Measurements from ENCODE around the gene SLBP.

The SLBP gene

DNA sequence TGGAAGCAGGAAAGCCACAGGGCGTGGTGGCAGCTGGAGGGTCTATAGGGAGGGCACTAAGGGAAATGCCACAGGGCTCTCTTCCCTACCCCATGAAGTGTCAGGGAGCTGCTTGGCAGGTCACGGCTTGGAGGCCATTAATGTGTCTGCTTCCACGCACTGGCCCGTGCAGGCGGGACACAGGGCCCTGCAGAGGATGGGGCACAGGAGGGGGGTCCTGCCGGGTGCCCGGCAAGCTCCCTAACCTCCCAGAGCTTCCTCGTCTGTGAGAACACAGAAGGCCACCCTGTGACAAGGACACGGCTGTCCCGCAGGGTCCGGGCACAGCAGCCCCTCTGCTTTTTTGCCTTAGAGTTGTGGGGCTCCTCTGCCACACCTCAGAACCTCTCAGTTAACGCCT is 53.5 kb downstream of the SLBP start:
- TF ChIP-seq, protein P1, sequence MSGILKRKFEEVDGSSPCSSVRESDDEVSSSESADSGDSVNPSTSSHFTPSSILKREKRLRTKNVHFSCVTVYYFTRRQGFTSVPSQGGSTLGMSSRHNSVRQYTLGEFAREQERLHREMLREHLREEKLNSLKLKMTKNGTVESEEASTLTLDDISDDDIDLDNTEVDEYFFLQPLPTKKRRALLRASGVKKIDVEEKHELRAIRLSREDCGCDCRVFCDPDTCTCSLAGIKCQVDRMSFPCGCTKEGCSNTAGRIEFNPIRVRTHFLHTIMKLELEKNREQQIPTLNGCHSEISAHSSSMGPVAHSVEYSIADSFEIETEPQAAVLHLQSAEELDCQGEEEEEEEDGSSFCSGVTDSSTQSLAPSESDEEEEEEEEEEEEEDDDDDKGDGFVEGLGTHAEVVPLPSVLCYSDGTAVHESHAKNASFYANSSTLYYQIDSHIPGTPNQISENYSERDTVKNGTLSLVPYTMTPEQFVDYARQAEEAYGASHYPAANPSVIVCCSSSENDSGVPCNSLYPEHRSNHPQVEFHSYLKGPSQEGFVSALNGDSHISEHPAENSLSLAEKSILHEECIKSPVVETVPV (CRISPR knock-in tag; IDR thresholded peaks at IDR 0.05): no peak
- TF ChIP-seq ZNF8 (CRISPR knock-in tag; IDR thresholded peaks at IDR 0.05) (no peak), BACH2 (CRISPR knock-in tag; IDR thresholded peaks at IDR 0.05; ENCODE audit: borderline replicate concordance) (no peak), TOX (CRISPR knock-in tag; IDR thresholded peaks at IDR 0.05; ENCODE audit: borderline replicate concordance) (no peak), OSR1 (CRISPR knock-in tag; IDR thresholded peaks at IDR 0.05) (no peak), ISL1 (CRISPR knock-in tag; IDR thresholded peaks at IDR 0.05) (no peak), ZFP30 (CRISPR knock-in tag; IDR thresholded peaks at IDR 0.05) (no peak)
- TF ChIP-seq, protein P2, sequence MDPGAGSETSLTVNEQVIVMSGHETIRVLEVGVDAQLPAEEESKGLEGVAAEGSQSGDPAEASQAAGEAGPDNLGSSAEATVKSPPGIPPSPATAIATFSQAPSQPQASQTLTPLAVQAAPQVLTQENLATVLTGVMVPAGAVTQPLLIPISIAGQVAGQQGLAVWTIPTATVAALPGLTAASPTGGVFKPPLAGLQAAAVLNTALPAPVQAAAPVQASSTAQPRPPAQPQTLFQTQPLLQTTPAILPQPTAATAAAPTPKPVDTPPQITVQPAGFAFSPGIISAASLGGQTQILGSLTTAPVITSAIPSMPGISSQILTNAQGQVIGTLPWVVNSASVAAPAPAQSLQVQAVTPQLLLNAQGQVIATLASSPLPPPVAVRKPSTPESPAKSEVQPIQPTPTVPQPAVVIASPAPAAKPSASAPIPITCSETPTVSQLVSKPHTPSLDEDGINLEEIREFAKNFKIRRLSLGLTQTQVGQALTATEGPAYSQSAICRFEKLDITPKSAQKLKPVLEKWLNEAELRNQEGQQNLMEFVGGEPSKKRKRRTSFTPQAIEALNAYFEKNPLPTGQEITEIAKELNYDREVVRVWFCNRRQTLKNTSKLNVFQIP (CRISPR knock-in tag; IDR thresholded peaks at IDR 0.05; ENCODE audit: borderline replicate concordance, low read depth): no peak
- TF ChIP-seq, protein P3, sequence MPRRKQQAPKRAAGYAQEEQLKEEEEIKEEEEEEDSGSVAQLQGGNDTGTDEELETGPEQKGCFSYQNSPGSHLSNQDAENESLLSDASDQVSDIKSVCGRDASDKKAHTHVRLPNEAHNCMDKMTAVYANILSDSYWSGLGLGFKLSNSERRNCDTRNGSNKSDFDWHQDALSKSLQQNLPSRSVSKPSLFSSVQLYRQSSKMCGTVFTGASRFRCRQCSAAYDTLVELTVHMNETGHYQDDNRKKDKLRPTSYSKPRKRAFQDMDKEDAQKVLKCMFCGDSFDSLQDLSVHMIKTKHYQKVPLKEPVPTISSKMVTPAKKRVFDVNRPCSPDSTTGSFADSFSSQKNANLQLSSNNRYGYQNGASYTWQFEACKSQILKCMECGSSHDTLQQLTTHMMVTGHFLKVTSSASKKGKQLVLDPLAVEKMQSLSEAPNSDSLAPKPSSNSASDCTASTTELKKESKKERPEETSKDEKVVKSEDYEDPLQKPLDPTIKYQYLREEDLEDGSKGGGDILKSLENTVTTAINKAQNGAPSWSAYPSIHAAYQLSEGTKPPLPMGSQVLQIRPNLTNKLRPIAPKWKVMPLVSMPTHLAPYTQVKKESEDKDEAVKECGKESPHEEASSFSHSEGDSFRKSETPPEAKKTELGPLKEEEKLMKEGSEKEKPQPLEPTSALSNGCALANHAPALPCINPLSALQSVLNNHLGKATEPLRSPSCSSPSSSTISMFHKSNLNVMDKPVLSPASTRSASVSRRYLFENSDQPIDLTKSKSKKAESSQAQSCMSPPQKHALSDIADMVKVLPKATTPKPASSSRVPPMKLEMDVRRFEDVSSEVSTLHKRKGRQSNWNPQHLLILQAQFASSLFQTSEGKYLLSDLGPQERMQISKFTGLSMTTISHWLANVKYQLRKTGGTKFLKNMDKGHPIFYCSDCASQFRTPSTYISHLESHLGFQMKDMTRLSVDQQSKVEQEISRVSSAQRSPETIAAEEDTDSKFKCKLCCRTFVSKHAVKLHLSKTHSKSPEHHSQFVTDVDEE (CRISPR knock-in tag; IDR thresholded peaks at IDR 0.05): no peak
- ATAC-seq: no peak

DNA sequence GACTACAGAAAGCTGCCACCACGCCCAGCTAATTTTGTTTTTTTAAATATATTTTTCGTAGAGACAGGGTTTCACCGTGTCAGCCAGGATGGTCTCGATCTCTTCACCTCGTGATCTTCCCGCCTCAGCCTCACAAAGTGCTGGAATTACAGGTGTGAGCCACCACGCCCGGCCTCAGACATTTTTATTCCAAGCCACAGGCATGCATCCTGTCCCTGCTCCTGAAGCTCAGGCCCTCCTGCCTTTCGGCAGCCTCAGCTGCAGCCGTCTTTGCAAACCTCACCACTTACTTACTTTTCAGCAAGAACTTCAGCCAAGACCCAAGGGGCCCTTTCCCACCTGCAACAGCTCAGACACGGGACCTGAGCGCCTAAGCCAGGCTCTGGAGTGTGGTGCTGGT is 54.0 kb downstream of the SLBP start:
- ATAC-seq: no peak
- no peak for TF ChIP-seq ZNF565 (CRISPR knock-in tag; conservative IDR thresholded peaks at IDR 0.05; ENCODE audit: low read depth)
- no peak for TF ChIP-seq ISL1 (CRISPR knock-in tag; IDR thresholded peaks at IDR 0.05)
- TF ChIP-seq TCF4 (CRISPR knock-in tag; IDR thresholded peaks at IDR 0.05; ENCODE audit: borderline replicate concordance): no peak

DNA sequence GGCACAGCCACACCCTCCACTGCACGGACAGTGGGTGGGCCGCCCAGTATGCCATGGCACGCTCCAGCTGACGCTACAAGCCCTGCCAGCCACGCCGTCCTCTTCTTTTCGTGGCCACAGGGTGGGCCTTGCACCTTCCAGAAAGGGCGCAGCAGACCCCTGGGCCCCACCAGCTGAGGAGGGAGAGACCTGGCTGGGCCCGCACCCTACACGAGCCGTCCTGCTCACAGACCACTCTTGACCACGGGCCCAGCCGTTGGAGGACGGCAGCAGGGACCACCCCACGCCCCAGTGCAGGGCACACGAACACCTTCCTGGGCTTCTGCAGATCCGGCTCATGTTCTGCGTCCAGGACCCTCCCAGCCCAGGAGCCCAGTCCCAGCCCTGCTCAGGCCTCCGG is 55.1 kb downstream of the SLBP start:
- ATAC-seq: no peak
- TF ChIP-seq SNAI2 (CRISPR knock-in tag; IDR thresholded peaks at IDR 0.05): no peak
- no peak for TF ChIP-seq GLIS3 (CRISPR knock-in tag; IDR thresholded peaks at IDR 0.05)
- TF ChIP-seq, protein P2 (CRISPR knock-in tag; IDR thresholded peaks at IDR 0.05; ENCODE audit: borderline replicate concordance, low read depth): no peak
- TF ChIP-seq ZFP3 (CRISPR knock-in tag; IDR thresholded peaks at IDR 0.05): no peak
- TF ChIP-seq, protein P1 (CRISPR knock-in tag; IDR thresholded peaks at IDR 0.05): no peak
- no peak for TF ChIP-seq ESRRG (CRISPR knock-in tag; IDR thresholded peaks at IDR 0.05)
- TF ChIP-seq ZNF8 (CRISPR knock-in tag; IDR thresholded peaks at IDR 0.05): no peak
- no peak for TF ChIP-seq PPARA (CRISPR knock-in tag; IDR thresholded peaks at IDR 0.05; ENCODE audit: borderline replicate concordance)
- TF ChIP-seq ZC3H10 (CRISPR knock-in tag; IDR thresholded peaks at IDR 0.05): no peak

DNA sequence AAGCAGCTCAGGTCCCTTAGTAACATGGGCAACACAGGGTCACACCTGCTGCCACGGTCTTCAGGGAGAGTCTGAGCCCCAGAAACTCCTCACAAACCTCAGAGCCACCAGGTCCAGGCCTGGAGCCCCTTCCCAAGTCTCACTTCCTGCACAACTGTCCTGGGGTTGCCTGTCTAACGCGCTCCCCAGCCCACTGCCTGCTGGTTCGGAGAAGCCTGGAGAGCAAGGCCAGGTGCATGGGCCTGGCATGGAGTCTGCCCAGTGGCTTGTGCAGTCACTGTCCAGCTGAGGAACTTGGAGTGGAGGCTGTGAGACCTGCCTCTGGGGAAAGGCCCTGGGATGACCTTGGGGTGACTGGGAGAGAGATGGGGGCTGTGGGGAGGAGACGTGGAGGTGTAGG is 56.0 kb downstream of the SLBP start:
- TF ChIP-seq, protein P3 (CRISPR knock-in tag; IDR thresholded peaks at IDR 0.05): no peak
- TF ChIP-seq ESRRG (CRISPR knock-in tag; IDR thresholded peaks at IDR 0.05) (no peak), OSR1 (CRISPR knock-in tag; IDR thresholded peaks at IDR 0.05) (no peak), TOX (CRISPR knock-in tag; IDR thresholded peaks at IDR 0.05; ENCODE audit: borderline replicate concordance) (no peak), SNAI2 (CRISPR knock-in tag; IDR thresholded peaks at IDR 0.05) (no peak), TCF4 (CRISPR knock-in tag; IDR thresholded peaks at IDR 0.05; ENCODE audit: borderline replicate concordance) (no peak)
- no peak for ATAC-seq
